ENCODE results near the gene TSPAN13. TPM values are rescaled to one million over a fixed set of nuclear protein-coding genes. Genes with fewer than 3 reads are reported as not detected.

TSPAN13 gene
- total RNA-seq, 2 experiments from 2014 or later, result 0.47 to 1.0 TPM

DNA sequence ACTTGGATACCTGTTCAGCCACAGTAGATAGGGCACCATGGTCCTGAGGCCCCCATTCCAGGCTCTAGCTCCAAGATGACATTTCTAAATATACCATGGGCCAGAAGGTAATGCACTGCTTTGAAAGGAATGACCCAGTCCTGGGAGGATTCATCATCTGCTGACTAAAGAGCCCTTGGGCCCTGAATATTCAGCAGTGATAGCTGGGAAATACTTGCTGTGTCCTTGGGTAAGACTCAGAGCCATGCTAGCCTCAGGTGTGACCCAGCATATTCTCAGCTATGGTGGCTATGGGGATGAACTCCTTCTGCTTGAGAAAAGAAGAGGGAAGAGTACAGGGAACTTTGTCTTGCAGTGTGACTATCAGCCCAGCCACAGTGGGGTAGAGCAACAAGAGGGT is 72.5 kb downstream of the TSPAN13 start:
- ATAC-seq (no peak), DNase-seq (no peak)
- TF ChIP-seq, protein P1, sequence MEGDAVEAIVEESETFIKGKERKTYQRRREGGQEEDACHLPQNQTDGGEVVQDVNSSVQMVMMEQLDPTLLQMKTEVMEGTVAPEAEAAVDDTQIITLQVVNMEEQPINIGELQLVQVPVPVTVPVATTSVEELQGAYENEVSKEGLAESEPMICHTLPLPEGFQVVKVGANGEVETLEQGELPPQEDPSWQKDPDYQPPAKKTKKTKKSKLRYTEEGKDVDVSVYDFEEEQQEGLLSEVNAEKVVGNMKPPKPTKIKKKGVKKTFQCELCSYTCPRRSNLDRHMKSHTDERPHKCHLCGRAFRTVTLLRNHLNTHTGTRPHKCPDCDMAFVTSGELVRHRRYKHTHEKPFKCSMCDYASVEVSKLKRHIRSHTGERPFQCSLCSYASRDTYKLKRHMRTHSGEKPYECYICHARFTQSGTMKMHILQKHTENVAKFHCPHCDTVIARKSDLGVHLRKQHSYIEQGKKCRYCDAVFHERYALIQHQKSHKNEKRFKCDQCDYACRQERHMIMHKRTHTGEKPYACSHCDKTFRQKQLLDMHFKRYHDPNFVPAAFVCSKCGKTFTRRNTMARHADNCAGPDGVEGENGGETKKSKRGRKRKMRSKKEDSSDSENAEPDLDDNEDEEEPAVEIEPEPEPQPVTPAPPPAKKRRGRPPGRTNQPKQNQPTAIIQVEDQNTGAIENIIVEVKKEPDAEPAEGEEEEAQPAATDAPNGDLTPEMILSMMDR (IDR thresholded peaks at IDR 0.05), result no peak
- H3K27me3 Mint-ChIP-seq, result peaks cover 15% of the 10 kb centered on the region
- ChIA-PET CTCF (no interaction called here), POLR2A (no interaction called here)
- no peaks in the 10 kb centered on the region for H3K36me3 Mint-ChIP-seq (ENCODE audit: low read depth)
- no peak overlapping the region for H3K27ac Mint-ChIP-seq
- H3K4me3 Mint-ChIP-seq, result no peak overlapping the region
- peaks cover 7% of the 10 kb centered on the region for H3K9me3 Mint-ChIP-seq
- intact Hi-C loops (cut with micrococcal nuclease), result no loop called here
- no peaks in the 10 kb centered on the region for H3K4me1 Mint-ChIP-seq (ENCODE audit: low read depth)

DNA sequence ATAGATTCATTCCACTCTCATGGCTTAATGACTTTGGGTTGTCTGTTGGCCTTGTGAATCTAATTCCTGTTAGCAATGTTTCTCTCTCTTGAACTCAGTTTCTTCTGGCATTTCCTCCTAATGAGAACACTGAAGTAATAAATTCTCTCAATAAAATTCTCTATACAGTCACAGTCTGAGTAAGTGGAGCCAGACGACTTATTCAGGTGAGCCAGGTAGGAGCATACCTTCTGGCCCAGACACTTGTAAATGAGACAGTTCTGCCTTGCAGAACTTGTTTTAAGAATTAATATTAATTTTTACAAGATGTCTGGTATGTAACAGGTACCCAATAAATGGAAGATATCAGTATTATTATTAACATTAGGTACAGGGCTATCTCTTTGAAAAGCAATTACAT is 79.8 kb downstream of the TSPAN13 start:
- Mint-ChIP-seq H3K36me3 (ENCODE audit: low read depth) (no peaks in the 10 kb centered on the region), H3K4me1 (ENCODE audit: low read depth) (no peaks in the 10 kb centered on the region)
- no peak for ATAC-seq

More for the DNA sequence above, 79.8 kb downstream of the TSPAN13 start:
- Mint-ChIP-seq H3K4me3 (no peak overlapping the region), H3K27me3 (peaks cover 1% of the 10 kb centered on the region), H3K9me3 (peaks cover 2% of the 10 kb centered on the region), H3K27ac (no peak overlapping the region)
- no peak for DNase-seq
- POLR2A ChIA-PET, result no interaction called here
- CTCF ChIA-PET, result no interaction called here
- TF ChIP-seq, protein P1 (IDR thresholded peaks at IDR 0.05), result no peak
- intact Hi-C loops (cut with micrococcal nuclease), result no loop called here

Other genes with a start within 250 kb of the TSPAN13 start
- not detected for gene LRRC72, start 226.9 kb upstream of the TSPAN13 start, total RNA-seq
- 10 to 100 TPM in 1 of 2 experiments, 1 to 10 TPM in 1; 9.8 to 10.5 TPM for gene ANKMY2, start 108.0 kb upstream of the TSPAN13 start, total RNA-seq
- 100 to 1,000 TPM; 120 to 123 TPM for gene BZW2, start 107.6 kb upstream of the TSPAN13 start, total RNA-seq
- not detected for gene AGR2, start 51.2 kb downstream of the TSPAN13 start, total RNA-seq
- gene AGR3, start 128.2 kb downstream of the TSPAN13 start, total RNA-seq, result not detected

Data from activated CD8-positive, alpha-beta T cell treated with anti-CD3 and anti-CD28 coated beads for 36 hours (primary cell).